IgD-negative memory B cell (primary cell): ENCODE data around the gene GOLT1A. TPM values are rescaled to one million over a fixed set of nuclear protein-coding genes. Genes with fewer than 3 reads are reported as not detected.
A peak's percentile ranks its signal among the peaks of the same experiment; 100 is the strongest.

ENCODE experiments used
- H3K27ac Mint-ChIP-seq, 3 donors: one replicate each; pipeline ENCODE4 v1.8.0; 2020 to 2022; ENCODE audit warnings: mild to moderate bottlenecking in 3 of 3, mixed read lengths in 3 of 3, moderate library complexity in 1 of 3
- H3K27me3 Mint-ChIP-seq: one replicate; pipeline ENCODE4 v1.8.0; 2021; ENCODE audit warnings: mixed read lengths
- H3K36me3 Mint-ChIP-seq: one replicate; pipeline ENCODE4 v1.8.0; 2020; ENCODE audit warnings: mild to moderate bottlenecking, mixed read lengths
- H3K4me1 Mint-ChIP-seq, 3 donors: one replicate each; pipeline ENCODE4 v1.8.0; 2020 to 2022; ENCODE audit warnings: mixed read lengths in 3 of 3, mild to moderate bottlenecking in 1 of 3
- H3K4me3 Mint-ChIP-seq, 4 donors: one replicate each; pipeline ENCODE4 v1.8.0; 2020 to 2022; ENCODE audit warnings: mild to moderate bottlenecking in 4 of 4, mixed read lengths in 4 of 4, moderate library complexity in 3 of 4
- H3K9me3 Mint-ChIP-seq, 3 donors: one replicate each; pipeline ENCODE4 v1.8.0; 2020 to 2021; ENCODE audit warnings: mixed read lengths in 3 of 3, mild to moderate bottlenecking in 1 of 3
- polyA plus RNA-seq: library from polyadenylated mRNA; unstranded; fragments of 300-500 nt; fragmentation: Illumina TruSeq; gene quantifications from one replicate; pipeline ENCODE4 v1.2.3, GENCODE V29; 2021

Gene GOLT1A
- polyA plus RNA-seq, 1 donor from 2014 or later = not detected

DNA sequence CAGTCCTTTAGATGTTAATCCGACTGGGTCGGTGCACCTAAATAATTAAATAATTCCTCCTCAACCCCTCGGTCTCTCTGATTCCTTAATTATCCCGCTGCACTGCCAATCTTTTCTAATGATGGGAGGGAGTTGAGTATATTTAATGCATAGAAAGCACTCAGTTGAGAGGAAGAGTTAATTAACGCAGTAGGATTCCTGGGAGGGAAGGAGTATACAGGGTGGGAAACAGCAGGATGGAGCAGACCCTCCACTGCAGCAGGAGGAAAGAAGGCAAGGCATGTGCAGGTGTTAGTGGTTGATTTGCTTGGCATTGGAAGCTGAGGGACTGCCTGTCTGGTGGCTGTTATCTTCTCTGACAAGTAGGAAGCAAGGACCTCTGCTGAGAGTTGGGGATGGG lies 37.7 kb downstream of the GOLT1A start:
- Mint-ChIP-seq H3K4me1 (no peaks in the 10 kb centered on the region), H3K27ac (no peak overlapping the region), H3K36me3 (no peaks in the 10 kb centered on the region), H3K27me3 (peaks cover 12% of the 10 kb centered on the region), H3K9me3 (peaks cover 3 to 15% (median 4%) of the 10 kb centered on the region in 3 donors), H3K4me3 (no peak overlapping the region)

DNA sequence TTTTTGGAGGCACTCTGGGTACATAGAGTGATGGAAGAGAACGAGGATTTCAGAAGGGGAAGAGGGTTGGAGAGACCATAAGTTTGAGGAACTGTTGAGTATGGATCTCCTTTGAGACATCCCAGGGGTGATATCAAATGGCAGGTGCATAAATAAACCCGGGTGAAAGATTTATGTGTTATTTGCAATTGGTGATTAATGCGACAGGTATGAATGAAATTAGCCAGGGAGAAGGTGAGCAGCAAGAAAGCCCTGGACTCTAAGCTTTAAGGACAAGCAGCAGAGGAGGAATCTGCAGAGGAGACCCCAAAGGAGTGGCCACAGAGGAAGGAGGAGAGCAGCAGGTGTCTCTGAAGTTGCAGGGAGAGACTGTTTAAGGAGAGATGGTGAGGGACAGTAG lies 38.8 kb downstream of the GOLT1A start:
- H3K27ac Mint-ChIP-seq = no peak overlapping the region
- peaks cover 7 to 20% (median 10%) of the 10 kb centered on the region in 3 donors for H3K9me3 Mint-ChIP-seq
- H3K36me3 Mint-ChIP-seq = no peaks in the 10 kb centered on the region
- no peaks in the 10 kb centered on the region for H3K4me1 Mint-ChIP-seq
- H3K27me3 Mint-ChIP-seq = peaks cover 12% of the 10 kb centered on the region
- H3K4me3 Mint-ChIP-seq = no peak overlapping the region

DNA sequence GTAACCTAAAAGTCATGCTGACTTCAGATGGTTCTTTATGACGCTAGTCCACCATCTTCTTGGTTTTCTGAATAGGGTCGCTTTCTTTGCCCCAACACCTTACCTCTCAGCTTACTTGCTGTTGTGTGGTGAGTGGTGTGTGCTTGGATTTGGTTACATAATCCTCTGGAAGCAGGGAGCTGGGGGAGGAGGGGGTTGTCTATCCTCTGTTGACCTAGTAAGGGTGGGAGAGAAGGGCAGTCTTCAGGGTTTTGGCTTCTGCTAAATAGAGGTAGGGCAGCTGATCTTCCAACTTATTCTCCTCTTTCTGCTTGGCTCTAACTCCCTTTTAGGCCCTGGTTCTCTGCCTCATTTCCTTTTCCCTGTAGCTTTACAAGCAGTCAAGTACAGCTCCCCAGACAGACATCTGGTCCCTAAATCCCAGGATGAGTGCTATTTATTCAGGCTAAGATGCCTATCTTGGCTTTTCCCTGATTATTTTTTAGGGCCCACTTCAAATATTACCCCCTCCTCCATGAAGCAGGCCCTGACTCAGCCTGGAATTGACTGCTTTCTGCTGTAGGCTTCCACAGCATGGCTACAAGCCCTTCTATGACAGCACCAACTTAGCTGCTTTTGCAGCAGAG lies 41.3 kb downstream of the GOLT1A start:
- peaks cover 7 to 33% (median 10%) of the 10 kb centered on the region in 3 donors for H3K9me3 Mint-ChIP-seq
- H3K4me3 Mint-ChIP-seq = no peak overlapping the region
- peaks cover 5% of the 10 kb centered on the region for H3K27me3 Mint-ChIP-seq
- H3K36me3 Mint-ChIP-seq = no peaks in the 10 kb centered on the region
- H3K27ac Mint-ChIP-seq = no peak overlapping the region
- H3K4me1 Mint-ChIP-seq = no peaks in the 10 kb centered on the region

- Mint-ChIP-seq H3K9me3 (peaks cover 7 to 33% (median 10%) of the 10 kb centered on the region in 3 donors), H3K36me3 (no peaks in the 10 kb centered on the region), H3K4me1 (no peaks in the 10 kb centered on the region), H3K27me3 (peaks cover 8% of the 10 kb centered on the region), H3K4me3 (no peak overlapping the region), H3K27ac (no peak overlapping the region)
These were observed 42.0 kb downstream of the GOLT1A start for GRCh38 chr1:204171751-204172178.

DNA sequence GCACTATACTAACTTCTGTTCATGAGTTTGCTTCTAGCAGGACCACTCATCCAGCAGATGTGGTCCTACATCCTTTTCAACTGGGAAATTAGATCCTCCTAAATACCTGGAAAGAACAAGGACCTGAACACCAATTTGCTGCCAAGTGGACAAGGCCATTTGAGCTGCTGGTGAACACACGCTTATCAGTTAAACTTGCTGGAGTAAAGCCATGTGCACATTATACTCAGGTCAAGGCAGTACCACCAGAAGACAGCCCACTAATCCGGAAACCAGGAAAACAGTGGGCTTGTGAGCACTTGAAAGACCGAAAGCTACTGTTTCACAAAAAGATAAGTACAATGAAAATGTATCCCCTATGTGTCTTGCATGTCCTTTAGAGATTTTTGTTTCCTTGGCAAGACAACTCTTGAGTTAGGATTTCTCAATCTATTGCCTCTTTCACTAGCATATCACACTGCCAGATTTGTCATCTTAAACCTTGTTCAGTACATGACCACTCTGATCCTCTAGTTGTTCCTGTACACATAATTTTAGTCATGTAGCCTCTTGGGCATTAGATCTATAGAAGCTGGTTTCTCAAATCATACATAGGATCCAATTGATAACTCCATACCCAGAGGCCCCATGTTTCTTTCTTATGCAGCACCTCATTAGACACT lies 43.2 kb downstream of the GOLT1A start:
- H3K27me3 Mint-ChIP-seq = peaks cover 11% of the 10 kb centered on the region
- H3K4me3 Mint-ChIP-seq = no peak overlapping the region
- H3K36me3 Mint-ChIP-seq = no peaks in the 10 kb centered on the region
- no peak overlapping the region for H3K27ac Mint-ChIP-seq
- H3K4me1 Mint-ChIP-seq = no peaks in the 10 kb centered on the region
- H3K9me3 Mint-ChIP-seq = peaks cover 7 to 33% (median 11%) of the 10 kb centered on the region in 3 donors

DNA sequence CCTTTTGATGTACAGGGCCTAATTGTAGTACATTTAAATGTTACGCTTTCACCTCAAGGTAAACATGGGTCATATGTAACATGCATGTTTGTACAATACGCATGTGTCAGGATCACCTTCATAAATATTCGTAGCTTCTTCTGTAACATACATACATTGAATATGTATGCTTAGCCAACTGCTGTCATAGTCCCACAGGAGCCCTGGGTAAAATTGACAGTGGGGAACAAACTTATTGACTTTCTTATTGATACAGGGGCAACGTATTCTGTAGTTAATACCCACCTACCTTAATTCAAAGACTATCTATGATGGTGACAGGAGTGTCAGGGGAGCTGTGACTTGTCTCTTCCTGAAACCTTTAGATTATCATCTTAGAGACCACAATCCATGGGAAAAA lies 43.9 kb downstream of the GOLT1A start:
- no peak overlapping the region for H3K27ac Mint-ChIP-seq
- H3K4me1 Mint-ChIP-seq = no peaks in the 10 kb centered on the region
- peaks cover 1% of the 10 kb centered on the region for H3K36me3 Mint-ChIP-seq
- peaks cover 15% of the 10 kb centered on the region for H3K27me3 Mint-ChIP-seq
- peak overlapping the region in 1 of 4 donors; percentile 34 for H3K4me3 Mint-ChIP-seq
- H3K9me3 Mint-ChIP-seq = peaks cover 7 to 33% (median 11%) of the 10 kb centered on the region in 3 donors

DNA sequence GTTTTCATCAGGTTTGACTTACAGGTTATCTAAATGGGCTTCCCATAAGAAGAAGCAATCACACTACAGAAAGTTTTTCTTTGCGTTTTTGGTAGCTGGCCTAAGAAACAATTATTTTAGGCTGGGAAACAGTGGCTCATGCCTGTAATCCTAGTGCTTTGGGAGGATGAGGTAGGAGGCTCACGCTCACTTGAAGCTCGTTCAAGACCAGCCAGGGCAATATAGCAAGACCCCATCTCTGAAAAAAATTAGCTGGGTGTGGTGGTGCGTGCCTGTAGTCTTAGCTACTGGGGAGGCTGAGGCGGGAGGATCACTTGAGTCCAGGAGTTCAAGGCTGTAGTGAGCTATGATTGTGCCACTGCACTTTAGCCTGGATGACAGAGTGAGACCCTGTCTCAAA lies 46.1 kb downstream of the GOLT1A start:
- H3K27ac Mint-ChIP-seq = no peak overlapping the region
- peaks cover 10% of the 10 kb centered on the region for H3K27me3 Mint-ChIP-seq
- H3K4me1 Mint-ChIP-seq = no peaks in the 10 kb centered on the region
- peaks cover 1% of the 10 kb centered on the region for H3K36me3 Mint-ChIP-seq
- H3K9me3 Mint-ChIP-seq = peaks cover 6 to 28% (median 11%) of the 10 kb centered on the region in 3 donors
- H3K4me3 Mint-ChIP-seq = no peak overlapping the region

DNA sequence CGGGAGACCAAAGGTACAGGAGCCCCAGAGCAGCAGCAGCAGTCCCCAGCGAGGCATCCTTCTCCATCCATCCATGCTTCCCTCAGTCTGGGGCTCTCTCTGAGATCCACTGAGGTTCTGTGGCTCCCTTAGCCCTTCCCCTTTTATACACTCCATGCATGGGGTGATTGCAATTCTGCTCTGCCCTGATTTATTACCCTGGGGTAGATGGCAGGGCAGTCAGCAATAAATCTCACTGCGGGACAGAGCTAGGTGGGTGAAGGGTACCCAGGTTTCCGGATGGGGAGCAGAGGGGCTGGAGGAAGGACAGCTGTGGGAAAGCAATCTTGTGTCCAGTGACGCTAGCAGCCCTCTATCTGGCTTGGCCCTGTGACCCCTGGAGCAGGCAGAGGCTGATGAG lies 47.6 kb downstream of the GOLT1A start, which contains the start of gene REN:
REN (minus strand) TSS at position 119 of the 400 bp plus-strand sequence; CDS start at position 75, 44 bp downstream.
- no peak within 1 kb of the TSS for H3K27ac Mint-ChIP-seq
- H3K4me1 Mint-ChIP-seq = peaks cover 0 to 2% (median 0%) of the 10 kb centered on the region in 3 donors
- peaks cover 3 to 18% (median 9%) of the 10 kb centered on the region in 3 donors for H3K9me3 Mint-ChIP-seq
- H3K4me3 Mint-ChIP-seq = no peak within 1 kb of the TSS
- peaks cover 1% of the 10 kb centered on the region for H3K36me3 Mint-ChIP-seq
- H3K27me3 Mint-ChIP-seq = peaks cover 14% of the 10 kb centered on the region

- H3K4me3 Mint-ChIP-seq = no peak overlapping the region
- peaks cover 0 to 1% (median under 1%) of the 10 kb centered on the region in 3 donors for H3K9me3 Mint-ChIP-seq
- peaks cover 20% of the 10 kb centered on the region for H3K27me3 Mint-ChIP-seq
- H3K4me1 Mint-ChIP-seq = peaks cover 0 to 2% (median 0%) of the 10 kb centered on the region in 3 donors
- H3K36me3 Mint-ChIP-seq = peaks cover 1% of the 10 kb centered on the region
- no peak overlapping the region for H3K27ac Mint-ChIP-seq
These were observed 51.2 kb downstream of the GOLT1A start for GRCh38 chr1:204162494-204163074.

GRCh38 chr1:204161609-204162493 lies 51.9 kb downstream of the GOLT1A start:
- Mint-ChIP-seq H3K4me3 (no peak overlapping the region), H3K36me3 (peaks cover 1% of the 10 kb centered on the region), H3K4me1 (peaks cover 0 to 2% (median 0%) of the 10 kb centered on the region in 3 donors), H3K27me3 (peaks cover 20% of the 10 kb centered on the region), H3K9me3 (peaks cover 0 to 1% (median 0%) of the 10 kb centered on the region in 3 donors), H3K27ac (no peak overlapping the region)

DNA sequence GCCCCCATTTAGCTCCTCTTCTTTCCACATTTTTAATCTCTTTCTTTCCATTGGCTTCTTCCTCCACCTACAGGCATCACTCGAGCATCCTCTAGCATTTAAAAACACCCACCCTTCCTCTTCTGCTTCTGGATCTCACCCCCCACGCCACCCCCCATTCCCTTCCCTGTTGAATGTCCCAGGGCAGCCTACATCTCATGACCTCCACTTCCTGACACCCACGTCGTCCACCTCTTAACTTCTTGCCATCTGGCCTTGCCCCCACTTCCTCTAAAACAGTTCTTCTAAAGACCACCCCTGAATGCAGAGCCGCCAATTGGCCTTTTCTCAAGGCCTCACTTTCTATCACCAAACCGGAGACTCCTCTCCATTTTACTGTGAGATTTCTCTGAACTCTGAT lies 55.8 kb downstream of the GOLT1A start:
- Mint-ChIP-seq H3K27ac (no peak overlapping the region), H3K9me3 (no peaks in the 10 kb centered on the region), H3K4me1 (peaks cover 0 to 2% (median 0%) of the 10 kb centered on the region in 3 donors), H3K27me3 (peaks cover 27% of the 10 kb centered on the region), H3K36me3 (peaks cover 2% of the 10 kb centered on the region), H3K4me3 (peak overlapping the region in 1 of 4 donors; percentile 6)

GRCh38 chr1:204155881-204156280 lies 57.9 kb downstream of the GOLT1A start:
- Mint-ChIP-seq H3K9me3 (no peaks in the 10 kb centered on the region), H3K27me3 (peaks cover 31% of the 10 kb centered on the region), H3K4me3 (no peak overlapping the region), H3K36me3 (peaks cover 2% of the 10 kb centered on the region), H3K4me1 (peaks cover 0 to 2% (median 0%) of the 10 kb centered on the region in 3 donors), H3K27ac (no peak overlapping the region)

GRCh38 chr1:204154568-204155255 lies 59.1 kb downstream of the GOLT1A start:
- Mint-ChIP-seq H3K36me3 (peaks cover 2% of the 10 kb centered on the region), H3K27me3 (peaks cover 27% of the 10 kb centered on the region), H3K4me3 (peak overlapping the region in 1 of 4 donors; percentile 8), H3K27ac (no peak overlapping the region), H3K9me3 (no peaks in the 10 kb centered on the region), H3K4me1 (peaks cover 0 to 2% (median 0%) of the 10 kb centered on the region in 3 donors)

DNA sequence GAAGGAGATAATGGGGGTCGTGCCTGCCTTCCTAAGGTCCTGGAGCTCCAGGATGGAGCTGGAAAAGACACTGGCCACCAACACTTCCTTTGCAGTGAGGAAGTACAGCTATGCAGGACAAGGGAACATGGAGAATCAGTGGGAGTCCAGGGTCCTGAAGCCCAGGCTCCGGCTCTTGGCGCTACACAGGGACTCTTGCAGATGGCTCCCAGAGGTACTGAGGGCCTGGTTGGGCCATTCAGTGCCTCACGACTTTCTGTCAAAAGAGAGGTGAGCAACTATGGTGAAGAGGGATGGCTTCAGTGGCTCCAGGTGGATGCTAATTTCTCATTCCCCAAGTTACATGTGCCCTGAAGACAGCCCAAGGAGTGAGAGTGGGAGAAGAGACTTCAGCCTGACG lies 60.1 kb downstream of the GOLT1A start:
- H3K27ac Mint-ChIP-seq = no peak overlapping the region
- peaks cover 0 to 4% (median 0%) of the 10 kb centered on the region in 3 donors for H3K4me1 Mint-ChIP-seq
- H3K4me3 Mint-ChIP-seq = peak overlapping the region in 2 of 4 donors; percentile 8 to 44
- no peaks in the 10 kb centered on the region for H3K9me3 Mint-ChIP-seq
- peaks cover 26% of the 10 kb centered on the region for H3K27me3 Mint-ChIP-seq
- peaks cover 2% of the 10 kb centered on the region for H3K36me3 Mint-ChIP-seq
